ENCODE measurements around the gene B3GNT2.
"Not testable (repeated sequence)": the region's sequence is repeated elsewhere in the genome, so short reads cannot be mapped to it uniquely, and the experiment has no call there.

Gene B3GNT2

DNA sequence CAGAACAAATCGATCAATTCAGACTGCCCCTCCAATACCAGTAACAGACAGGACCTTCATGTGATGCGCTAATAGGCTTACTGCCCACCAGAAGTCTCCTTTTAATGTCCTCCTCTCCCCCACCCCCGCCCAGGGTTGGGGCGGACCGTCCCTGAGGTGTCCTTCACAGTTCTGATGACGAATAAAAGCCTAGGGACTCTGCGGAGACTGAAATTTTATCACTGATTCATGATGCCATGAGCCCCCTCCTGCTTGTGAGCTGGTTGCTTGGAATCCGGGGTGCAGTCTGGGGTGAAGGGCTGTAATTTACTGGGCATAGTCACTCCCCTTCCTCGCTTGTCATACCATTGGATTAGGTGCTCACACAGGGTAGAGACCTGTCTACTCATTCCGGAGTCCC is 42.3 kb downstream of the B3GNT2 start:
- DNase-seq (ENCODE audit: low spot score), result no peak

DNA sequence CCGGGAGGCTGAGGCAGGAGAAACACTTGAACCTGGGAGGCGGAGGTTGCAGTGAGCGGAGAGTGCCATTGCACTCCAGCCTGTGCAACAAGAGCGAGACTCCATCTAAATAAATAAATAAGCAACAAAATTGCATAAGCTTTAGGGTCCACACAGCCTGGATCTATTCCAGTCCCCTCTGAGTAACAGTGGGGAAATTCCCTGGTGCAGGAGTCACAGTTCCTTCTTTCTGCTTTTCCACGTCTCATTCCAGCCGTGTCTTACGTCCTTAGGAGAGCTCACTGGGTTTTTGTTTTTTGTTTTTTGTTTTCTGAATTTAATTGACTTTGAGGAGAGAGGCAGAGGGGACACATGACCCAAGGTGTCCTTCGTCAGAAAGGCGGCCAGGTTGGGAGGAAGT is 44.6 kb downstream of the B3GNT2 start:
- no peak for DNase-seq (ENCODE audit: low spot score)

DNA sequence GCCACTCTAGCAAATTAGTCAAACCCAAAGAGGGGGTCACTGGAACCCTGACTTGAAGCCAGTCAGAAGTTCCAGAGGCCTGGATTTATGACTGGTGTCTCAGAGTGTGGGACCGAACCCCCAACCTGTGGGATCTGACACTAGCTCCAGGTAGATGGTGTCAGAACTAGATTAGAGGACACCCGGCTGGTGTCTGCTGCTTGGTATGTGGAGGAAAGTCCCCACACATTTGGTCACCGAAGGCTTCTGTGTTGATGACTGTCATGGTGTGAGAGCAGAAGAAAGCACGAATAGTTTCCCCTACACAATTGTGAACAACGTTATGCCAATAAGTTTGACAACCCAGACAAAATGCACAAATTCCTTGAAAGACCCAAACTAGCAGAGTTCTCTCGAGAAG is 48.1 kb downstream of the B3GNT2 start:
- no peak for DNase-seq (ENCODE audit: low spot score)

DNA sequence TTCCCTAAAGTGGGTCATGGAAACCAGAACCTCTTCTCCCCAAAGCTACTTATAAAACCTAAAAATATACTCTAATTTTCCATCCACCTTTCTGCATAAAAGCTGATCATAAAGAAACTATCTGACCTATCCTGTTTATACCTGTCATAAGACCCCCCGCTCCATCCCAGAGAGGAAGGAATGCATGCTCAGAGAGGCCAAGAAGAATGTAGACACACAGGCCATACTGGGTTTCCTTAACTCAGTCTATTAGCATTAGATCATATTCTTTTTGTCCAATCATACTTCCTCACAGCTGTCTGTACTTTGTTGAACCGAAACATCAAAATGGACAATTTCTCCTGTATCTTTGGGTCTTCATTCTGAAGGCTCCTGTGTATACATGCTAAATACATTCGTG is 52.3 kb downstream of the B3GNT2 start:
- no peak for DNase-seq (ENCODE audit: low spot score)

DNA sequence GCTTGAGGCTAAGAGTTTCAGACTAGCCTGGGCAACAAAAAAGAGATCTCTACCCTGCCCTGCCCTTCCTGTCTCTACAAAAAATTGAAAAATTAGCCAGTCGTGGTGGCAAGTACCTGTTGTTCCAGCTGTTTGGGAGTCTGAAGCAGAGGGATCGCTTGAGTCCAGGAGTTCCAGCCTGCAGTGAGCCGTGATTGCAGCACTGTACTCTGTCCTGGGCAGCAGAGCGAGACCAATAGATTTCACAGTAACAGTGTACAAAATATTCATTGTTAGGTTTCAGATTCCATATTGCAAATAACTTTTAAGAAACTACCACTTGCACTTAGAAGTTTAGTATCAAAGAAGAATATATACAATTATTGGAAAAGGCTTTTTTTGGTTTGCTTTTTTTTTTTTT is 54.3 kb downstream of the B3GNT2 start:
- DNase-seq (ENCODE audit: low spot score), result no peak

DNA sequence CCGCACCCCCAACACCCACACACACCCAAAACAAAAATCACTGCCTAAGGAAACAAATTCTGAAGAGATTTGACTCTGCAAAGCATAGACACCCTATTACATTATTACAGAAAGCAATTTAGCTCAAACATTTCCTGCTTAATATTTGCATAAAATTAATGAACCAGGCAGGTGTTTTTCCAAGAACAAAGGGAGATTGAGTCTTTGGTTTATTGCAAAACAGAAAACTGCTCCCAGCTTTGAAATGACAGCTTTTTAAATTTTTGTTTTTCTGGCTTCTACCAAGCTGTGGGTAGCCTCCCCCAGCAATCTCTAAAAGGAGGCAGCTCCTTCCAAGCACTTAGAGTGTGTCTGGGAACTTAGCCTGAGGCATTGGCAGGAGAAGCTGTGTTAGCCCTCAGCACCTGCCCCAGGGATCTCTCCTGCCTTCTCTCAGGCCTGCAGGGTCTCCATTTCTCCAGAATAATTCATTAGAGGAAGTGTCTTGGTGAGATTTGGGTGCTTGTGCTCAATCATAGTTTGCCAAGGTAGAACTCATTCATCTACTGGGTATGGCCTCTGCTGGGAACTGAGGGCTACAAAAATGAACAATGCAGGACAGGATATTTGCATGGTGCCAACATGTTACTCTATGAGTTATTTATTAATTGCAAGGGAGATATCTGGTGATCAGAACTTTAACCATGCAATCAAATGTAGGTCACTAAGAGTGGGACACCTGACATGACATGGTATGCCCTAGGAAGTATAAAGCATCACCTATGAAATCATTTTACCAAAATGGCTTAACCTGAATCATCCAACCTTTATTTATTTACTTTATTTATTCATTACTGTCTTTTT is 58.7 kb downstream of the B3GNT2 start:
- no peak for DNase-seq (ENCODE audit: low spot score)

DNA sequence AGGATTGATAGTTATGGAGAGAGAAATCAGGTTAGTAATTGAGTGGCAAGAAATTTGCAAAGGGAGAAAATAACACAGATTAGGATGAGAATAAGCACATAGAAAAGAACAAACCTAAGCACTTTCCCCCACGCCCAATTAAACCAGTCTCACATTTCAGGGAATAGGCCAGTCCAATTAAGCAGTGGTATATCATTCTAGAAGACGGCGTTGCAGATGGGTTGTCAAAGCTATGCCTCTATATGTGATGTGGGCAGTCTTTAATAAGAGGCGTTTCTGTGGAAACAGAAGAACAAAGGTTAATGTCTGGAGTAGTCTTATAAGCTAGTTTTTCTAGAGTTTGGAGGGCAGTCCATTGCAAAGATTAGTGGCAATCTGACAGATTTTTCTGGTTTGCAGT is 61.6 kb downstream of the B3GNT2 start:
- no peak for DNase-seq (ENCODE audit: low spot score)

DNA sequence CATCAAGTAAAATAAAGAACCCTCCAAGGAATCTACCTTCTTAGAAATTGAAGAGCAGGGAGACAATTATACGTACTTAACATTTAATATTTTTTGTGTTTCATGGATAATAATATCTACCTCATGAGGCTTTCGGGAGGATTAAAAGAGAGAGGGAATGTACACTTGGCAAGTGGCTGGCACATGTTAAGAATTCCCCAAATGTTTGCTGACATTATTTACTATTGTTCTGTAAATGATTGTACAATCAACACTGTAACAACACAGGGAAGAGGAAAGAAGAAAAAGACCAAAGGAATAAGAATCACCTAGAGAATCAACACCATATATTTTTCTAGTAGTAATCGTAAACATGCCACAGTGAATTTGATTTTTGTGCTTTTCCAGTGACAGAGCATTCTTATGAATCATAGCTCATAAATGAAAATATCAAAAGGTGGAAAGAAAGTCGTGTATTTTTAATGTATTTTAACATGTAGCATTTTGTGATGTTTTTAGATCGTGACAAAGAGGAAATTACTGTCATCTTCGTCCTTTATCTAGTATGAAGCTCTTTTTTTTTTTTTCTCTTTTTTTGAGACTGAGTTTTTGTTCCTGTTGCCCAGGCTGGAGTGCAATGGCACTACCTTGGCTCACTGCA is 67.3 kb downstream of the B3GNT2 start:
- DNase-seq (ENCODE audit: low spot score), result no peak

DNA sequence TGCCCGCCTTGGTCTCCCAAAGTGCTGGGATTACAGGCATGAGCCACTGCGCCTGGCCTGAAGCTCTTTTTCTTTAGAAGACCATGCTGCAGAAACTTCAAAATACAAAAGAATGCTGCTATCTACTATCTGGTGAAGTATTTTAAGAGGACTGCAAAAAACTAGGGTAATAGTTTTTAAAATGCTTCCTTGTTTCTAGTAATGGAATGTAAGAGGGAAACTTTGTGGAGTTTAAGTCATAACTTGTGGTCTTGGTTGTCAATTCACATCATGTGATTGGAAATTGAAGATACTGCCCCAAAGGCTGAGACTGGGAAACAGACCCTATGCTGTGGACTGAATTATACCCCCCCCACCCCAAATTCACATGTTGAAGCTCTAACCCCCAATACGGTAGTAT is 68.3 kb downstream of the B3GNT2 start:
- no peak for DNase-seq (ENCODE audit: low spot score)

DNA sequence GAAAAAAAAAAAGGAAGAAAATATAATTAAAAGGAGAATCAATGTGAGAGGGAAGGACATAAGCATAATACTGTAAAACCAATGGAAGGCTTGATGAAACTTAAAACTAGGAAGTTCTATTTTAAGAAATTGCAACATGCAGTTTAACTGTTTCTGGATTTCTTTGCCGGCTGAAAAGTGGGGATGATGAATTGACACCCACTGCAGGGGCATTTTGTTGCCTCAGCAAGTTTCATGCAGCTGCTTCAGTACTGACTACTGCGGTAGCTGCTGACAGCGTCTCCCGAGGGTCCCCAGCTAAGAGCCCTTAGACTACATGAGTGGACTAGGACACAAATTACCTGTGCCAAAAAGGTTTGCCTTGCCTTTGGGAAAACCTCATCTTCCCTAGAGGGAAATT is 69.2 kb downstream of the B3GNT2 start:
- DNase-seq (ENCODE audit: low spot score), result no peak

DNA sequence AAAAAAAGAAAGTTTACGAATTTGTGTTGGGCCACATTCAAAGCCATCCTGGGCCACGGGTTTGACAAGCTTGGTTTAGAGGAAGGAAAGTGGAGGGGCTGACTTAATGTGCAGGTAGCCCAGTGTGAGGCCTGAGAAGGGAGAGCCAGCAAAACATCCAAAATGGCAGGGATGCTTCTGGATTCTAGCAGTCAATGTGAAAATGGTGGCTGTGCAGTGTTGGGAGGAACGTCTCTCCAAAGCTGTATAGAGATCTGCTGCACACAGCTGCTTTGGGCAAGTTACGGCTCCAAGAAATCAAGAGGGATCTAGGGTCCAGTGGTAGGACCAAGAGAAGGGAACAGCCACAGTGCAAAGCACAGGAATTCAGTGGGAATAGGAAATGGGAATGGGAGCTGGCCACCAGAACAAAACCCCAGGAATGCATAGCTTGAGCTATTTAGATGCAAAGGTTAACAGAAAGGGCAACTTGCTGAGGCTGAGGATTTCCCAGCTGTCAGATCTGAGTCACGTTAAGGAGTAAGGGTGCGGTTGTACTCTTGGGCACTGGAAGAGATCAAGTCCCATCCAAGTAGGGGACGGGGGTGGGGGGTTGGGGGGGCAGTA is 70.6 kb downstream of the B3GNT2 start:
- no peak for DNase-seq (ENCODE audit: low spot score)

DNA sequence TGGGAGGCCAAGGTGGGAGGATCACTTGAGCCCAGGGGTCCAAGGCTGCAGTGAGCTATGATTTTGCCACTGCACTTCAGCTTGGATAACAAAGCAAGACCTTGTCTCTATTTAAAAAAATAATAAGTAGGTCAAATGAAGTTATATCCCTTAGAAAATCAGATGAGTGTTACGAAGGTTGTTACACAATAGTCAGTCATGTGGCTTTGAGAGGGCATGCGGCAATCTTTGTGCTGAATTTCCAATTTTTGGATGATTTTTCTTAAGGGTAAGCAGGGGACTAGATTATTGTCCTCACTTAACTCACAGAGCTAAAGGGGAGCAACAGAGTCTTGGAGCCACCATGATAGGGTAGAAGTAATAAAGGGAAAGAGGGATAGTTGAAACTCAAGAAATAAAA is 71.8 kb downstream of the B3GNT2 start:
- no peak for DNase-seq (ENCODE audit: low spot score)

DNA sequence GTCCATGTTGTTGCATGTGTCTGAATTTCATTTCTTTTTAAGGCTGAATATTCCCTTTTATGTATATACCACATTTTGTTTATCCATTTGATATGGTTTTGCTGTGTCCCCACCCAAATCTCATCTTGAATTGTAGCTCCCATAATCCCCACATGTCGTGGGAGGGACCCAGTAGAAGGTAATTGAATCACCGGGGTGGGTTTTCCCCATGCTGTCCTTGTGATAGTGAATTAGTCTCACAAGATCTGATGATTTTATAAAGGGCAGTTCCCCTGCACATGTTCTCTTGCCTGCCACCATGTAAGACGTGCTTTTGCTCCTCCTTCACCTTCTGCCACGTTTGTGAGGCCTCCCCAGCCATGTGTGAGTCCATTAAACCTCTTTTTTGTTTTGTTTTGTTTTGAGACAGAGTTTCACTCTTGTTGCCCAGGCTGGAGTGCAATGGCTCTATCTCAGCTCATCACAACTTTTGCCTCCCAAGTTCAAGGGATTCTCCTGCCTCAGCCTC is 72.8 kb downstream of the B3GNT2 start:
- not testable (repeated sequence) for DNase-seq (ENCODE audit: low spot score)

DNA sequence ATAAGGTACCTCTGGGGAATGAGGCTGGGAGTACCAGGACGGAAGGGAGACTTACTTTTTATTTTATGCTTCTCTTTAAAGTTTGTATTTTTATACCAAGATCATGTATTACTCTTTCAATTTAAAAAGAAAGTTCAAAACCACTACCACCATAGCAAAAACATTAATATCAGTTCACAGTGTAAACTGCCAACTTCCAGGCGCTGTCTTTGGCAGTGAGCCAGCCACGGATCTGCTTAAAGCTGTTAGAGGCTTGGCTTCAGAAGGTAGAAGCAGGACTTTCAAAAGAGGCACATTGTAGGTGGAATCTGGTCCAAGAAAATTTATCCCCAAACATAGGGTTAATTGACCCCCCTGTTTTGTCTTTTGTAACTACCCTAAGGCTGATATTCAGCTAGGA is 74.8 kb downstream of the B3GNT2 start:
- no peak for DNase-seq (ENCODE audit: low spot score)
